T-cell (primary cell): Measurements from ENCODE around the gene ARMC7. TPM values are rescaled to one million over a fixed set of nuclear protein-coding genes. Genes with fewer than 3 reads are reported as not detected.

Source experiments
- ATAC-seq, 4 experiments: fragments of 200-7000 bp in 3 of 4; fragments of 150-1000 bp in 1 of 4; cut with Tn5 transposase; replicated peaks in 1 of 4; 1 replicate in 3 of 4; 2 replicates in 1 of 4; pipeline ENCODE4 v1.10.0; 2021; ENCODE audit warnings: moderate library complexity in 3 of 4, mild to moderate bottlenecking in 2 of 4, moderate number of reproducible peaks in 1 of 4
- CTCF ChIA-PET, 2 donors: fragments of 300-600 bp; sonication (Branson Sonifier 250); formaldehyde crosslinking; loops; one replicate each; lab custom pipeline; 2022; ENCODE audit warnings: antibody characterized with exemption in 2 of 2; lab: Charles Lee
- POLR2A ChIA-PET, 2 donors: fragments of 300-600 bp; sonication (Branson Sonifier 250); formaldehyde crosslinking; loops; one replicate each; lab custom pipeline; 2022; ENCODE audit warnings: antibody characterized with exemption in 2 of 2; lab: Charles Lee
- DNase-seq, 35 experiments: peaks; one replicate each; pipeline versions ENCODE4 v3.0.0 to v3.0.0-alpha.2; 2013 to 2023
- H3K27ac ChIP-seq: one replicate; pipeline ENCODE4 v1.5.1; 2013; ENCODE audit warnings: low read length
- H3K27me3 ChIP-seq, 2 experiments: replicated peaks in 1 of 2; 1 replicate in 1 of 2; 2 replicates in 1 of 2; pipeline versions ENCODE4 v1.6.1 to v1.7.0; 2013; ENCODE audit warnings: low read length in 1 of 2, mixed read lengths in 1 of 2; ENCODE audit not compliant: control insufficient read depth in 2 of 2, insufficient read depth in 2 of 2; ENCODE audit errors: extremely low read depth in 1 of 2
- H3K36me3 ChIP-seq, 2 donors: 1 replicate in 1 of 2; 2 replicates in 1 of 2; pipeline versions ENCODE4 v1.6.1 to v1.7.0; 2013; ENCODE audit warnings: low read length in 1 of 2; ENCODE audit not compliant: control insufficient read depth in 2 of 2, insufficient read depth in 1 of 2; ENCODE audit errors: extremely low read depth in 1 of 2
- H3K4me1 ChIP-seq, 2 experiments: 1 replicate in 1 of 2; 2 replicates in 1 of 2; pipeline versions ENCODE4 v1.6.1 to v1.7.0; 2013; ENCODE audit warnings: low read length in 2 of 2, mixed read lengths in 1 of 2; ENCODE audit not compliant: insufficient read depth in 2 of 2, control insufficient read depth in 1 of 2; ENCODE audit errors: extremely low read depth in 1 of 2
- H3K4me3 ChIP-seq, 2 donors: 1 replicate in 1 of 2; 2 replicates in 1 of 2; pipeline versions ENCODE4 v1.5.1 to v1.7.0; 2013; ENCODE audit warnings: mild to moderate bottlenecking in 2 of 2, low read length in 1 of 2, moderate library complexity in 1 of 2; ENCODE audit not compliant: control insufficient read depth in 1 of 2; ENCODE audit errors: extremely low read depth in 1 of 2
- H3K9me3 ChIP-seq: 2 replicates; pipeline ENCODE4 v1.7.0; 2013
- H3K27ac Mint-ChIP-seq, 2 donors: one replicate each; pipeline ENCODE4 v1.8.0; 2020 to 2021; ENCODE audit warnings: mild to moderate bottlenecking in 2 of 2, mixed read lengths in 2 of 2
- H3K27me3 Mint-ChIP-seq, 2 donors: one replicate each; pipeline ENCODE4 v1.8.0; 2021 to 2022; ENCODE audit warnings: mixed read lengths in 2 of 2
- H3K36me3 Mint-ChIP-seq: one replicate; pipeline ENCODE4 v1.8.0; 2021; ENCODE audit warnings: mixed read lengths
- H3K4me1 Mint-ChIP-seq, 3 donors: one replicate each; pipeline ENCODE4 v1.8.0; 2020 to 2022; ENCODE audit warnings: mixed read lengths in 3 of 3, mild to moderate bottlenecking in 1 of 3
- H3K4me3 Mint-ChIP-seq, 3 donors: one replicate each; pipeline ENCODE4 v1.8.0; 2020 to 2022; ENCODE audit warnings: mild to moderate bottlenecking in 3 of 3, mixed read lengths in 3 of 3, moderate library complexity in 3 of 3
- H3K9me3 Mint-ChIP-seq, 3 donors: one replicate each; pipeline ENCODE4 v1.8.0; 2020 to 2022; ENCODE audit warnings: mixed read lengths in 3 of 3
- WGBS: methylation state at CpG from one replicate; pipeline ENCODE4 v1.1.5; 2013; ENCODE audit warnings: missing lambda C conversion rate; ENCODE audit not compliant: insufficient coverage; 5-methylcytosine and 5-hydroxymethylcytosine counted together
- total RNA-seq, 35 experiments: library from RNA in 6 of 35; stranded (reverse) in 6 of 35; fragments of 120-200 nt in 1 of 35; gene quantifications; one replicate each; pipeline versions ENCODE4 v1.2.1 to v1.2.4 and lab custom pipeline; 2013 to 2026

Gene ARMC7
- total RNA-seq, 5 donors from 2014 or later (not counting 1 experiment from before 2014, with no cell fraction given): 8.9 to 23.9 (median 18.8) TPM

- Mint-ChIP-seq H3K36me3 (peaks cover 25% of the 10 kb centered on the region), H3K4me3 (no peak overlapping the region), H3K27me3 (no peaks in the 10 kb centered on the region), H3K9me3 (no peaks in the 10 kb centered on the region), H3K27ac (peak overlapping the region in 1 of 2 donors; percentile 36), H3K4me1 (peaks cover 16 to 24% (median 23%) of the 10 kb centered on the region in 3 donors)
- H3K36me3 ChIP-seq: peaks cover 15 to 66% of the 10 kb centered on the region in 2 donors
- DNase-seq (no peak), ATAC-seq (no peak)
- H3K27me3 ChIP-seq: no peaks in the 10 kb centered on the region
- no peaks in the 10 kb centered on the region for H3K9me3 ChIP-seq
- no peak overlapping the region for H3K27ac ChIP-seq
- CTCF ChIA-PET: interaction anchor here (0.5 to 1.4 kb wide), 11 partner anchors 9 to 1682 kb away, joined by 3 to 7 read pairs (median 3); partner anchors contain the start of gene SUMO2 (in 1 of the 2)
- H3K4me1 ChIP-seq: peaks cover 0 to 25% of the 10 kb centered on the region in 2 experiments
- POLR2A ChIA-PET: interaction anchor here (0.5 to 0.6 kb wide), 2 partner anchors 13 to 33 kb away, joined by 3 read pairs; no protein-coding TSS in a partner anchor
- WGBS: 85% methylated on average over 2 of the region's 4 CpGs
- no peak overlapping the region for H3K4me3 ChIP-seq
Observed at GRCh38 chr17:75173526-75173925, 63.8 kb downstream of the ARMC7 start.

GRCh38 chr17:75174996-75175395, 65.2 kb downstream of the ARMC7 start:
- H3K36me3 Mint-ChIP-seq: peaks cover 25% of the 10 kb centered on the region
- ChIA-PET POLR2A (no interaction called here), CTCF (interaction anchor here in 1 of 2 donors (1.0 kb wide), 1 partner anchor 61 kb away, joined by 3 read pairs; no protein-coding TSS in a partner anchor)
- H3K36me3 ChIP-seq: peaks cover 15 to 69% of the 10 kb centered on the region in 2 donors
- no peaks in the 10 kb centered on the region for H3K9me3 Mint-ChIP-seq
- H3K4me3 Mint-ChIP-seq: no peak overlapping the region
- peaks cover 5 to 33% of the 10 kb centered on the region in 2 experiments for H3K4me1 ChIP-seq
- H3K4me1 Mint-ChIP-seq: peaks cover 16 to 37% (median 35%) of the 10 kb centered on the region in 3 donors
- no peak overlapping the region for H3K27ac ChIP-seq
- H3K4me3 ChIP-seq: no peak overlapping the region
- no peaks in the 10 kb centered on the region for H3K27me3 Mint-ChIP-seq
- ATAC-seq: no peak
- no peaks in the 10 kb centered on the region for H3K27me3 ChIP-seq
- H3K9me3 ChIP-seq: no peaks in the 10 kb centered on the region
- DNase-seq: no peak
- no CpG with 5 or more reads among the region's 11 CpGs for WGBS
- no peak overlapping the region for H3K27ac Mint-ChIP-seq

- H3K36me3 Mint-ChIP-seq: peaks cover 28% of the 10 kb centered on the region
- no peak overlapping the region for H3K4me3 ChIP-seq
- 80% methylated on average over 2 of the region's 5 CpGs for WGBS
- peaks cover 17 to 39% of the 10 kb centered on the region in 2 experiments for H3K4me1 ChIP-seq
- peak overlapping the region in 1 of 2 donors; percentile 36 for H3K27ac Mint-ChIP-seq
- no peaks in the 10 kb centered on the region for H3K27me3 Mint-ChIP-seq
- DNase-seq: no peak
- no peak for ATAC-seq
- no peaks in the 10 kb centered on the region for H3K27me3 ChIP-seq
- H3K9me3 ChIP-seq: no peaks in the 10 kb centered on the region
- CTCF ChIA-PET: interaction anchor here in 1 of 2 donors (0.7 kb wide), 1 partner anchor 63 kb away, joined by 4 read pairs; no protein-coding TSS in a partner anchor
- POLR2A ChIA-PET: no interaction called here
- no peak overlapping the region for H3K27ac ChIP-seq
- peaks cover 28 to 48% (median 45%) of the 10 kb centered on the region in 3 donors for H3K4me1 Mint-ChIP-seq
- no peaks in the 10 kb centered on the region for H3K9me3 Mint-ChIP-seq
- H3K4me3 Mint-ChIP-seq: no peak overlapping the region
- peaks cover 15 to 71% of the 10 kb centered on the region in 2 donors for H3K36me3 ChIP-seq
Observed at GRCh38 chr17:75176625-75177024, 66.9 kb downstream of the ARMC7 start.

- 100% methylated on average over 2 of the region's 6 CpGs for WGBS
- H3K36me3 ChIP-seq: peaks cover 14 to 62% of the 10 kb centered on the region in 2 donors
Observed at GRCh38 chr17:75178453-75178852, 68.7 kb downstream of the ARMC7 start.

More at GRCh38 chr17:75178453-75178852, 68.7 kb downstream of the ARMC7 start:
- no peak overlapping the region for H3K27ac Mint-ChIP-seq
- H3K4me1 Mint-ChIP-seq: peaks cover 29 to 44% (median 40%) of the 10 kb centered on the region in 3 donors
- H3K27me3 Mint-ChIP-seq: no peaks in the 10 kb centered on the region
- no peak overlapping the region for H3K27ac ChIP-seq
- peaks cover 18% of the 10 kb centered on the region for H3K36me3 Mint-ChIP-seq
- H3K4me3 ChIP-seq: no peak overlapping the region
- no peaks in the 10 kb centered on the region for H3K27me3 ChIP-seq
- POLR2A ChIA-PET: no interaction called here
- ATAC-seq: no peak
- peaks cover 17 to 38% of the 10 kb centered on the region in 2 experiments for H3K4me1 ChIP-seq
- H3K9me3 Mint-ChIP-seq: no peaks in the 10 kb centered on the region
- CTCF ChIA-PET: interaction anchor here (0.7 kb wide), 2 partner anchors 9 to 13 kb away, joined by 3 to 7 read pairs; no protein-coding TSS in a partner anchor
- no peaks in the 10 kb centered on the region for H3K9me3 ChIP-seq
- H3K4me3 Mint-ChIP-seq: no peak overlapping the region
- no peak for DNase-seq

Other genes starting within 250 kb of the ARMC7 start
- gene FDXR, start 237.0 kb upstream of the ARMC7 start, total RNA-seq: 10 to 100 TPM in 3 of 5 donors, 1 to 10 TPM in 2; 4.2 to 20.7 (median 15.3) TPM
- gene FADS6, start 216.3 kb upstream of the ARMC7 start, total RNA-seq: not detected
- gene USH1G, start 186.7 kb upstream of the ARMC7 start, total RNA-seq: not detected
- gene OTOP2, start 185.7 kb upstream of the ARMC7 start, total RNA-seq: not detected
- gene OTOP3, start 174.1 kb upstream of the ARMC7 start, total RNA-seq: not detected
- gene HID1, start 137.2 kb upstream of the ARMC7 start, total RNA-seq: 10 to 100 TPM; 12.7 to 21.0 (median 14.5) TPM
- under 1 TPM in 4 of 5 donors, not detected in 1; 0.12 to 0.29 (median 0.19) TPM for gene CDR2L, start 122.3 kb upstream of the ARMC7 start, total RNA-seq
- gene MRPL58, start 97.3 kb upstream of the ARMC7 start, total RNA-seq: 10 to 100 TPM; 15.6 to 30.6 (median 26.6) TPM
- 100 to 1,000 TPM; 115 to 170 (median 139) TPM for gene ATP5PD, start 63.0 kb upstream of the ARMC7 start, total RNA-seq
- gene KCTD2, start 62.7 kb upstream of the ARMC7 start, total RNA-seq: 10 to 100 TPM; 22.0 to 32.8 (median 29.0) TPM
- gene SLC16A5, start 22.0 kb upstream of the ARMC7 start, total RNA-seq: 10 to 100 TPM in 4 of 5 donors, 1 to 10 TPM in 1; 9.1 to 24.3 (median 16.8) TPM
- 10 to 100 TPM; 21.5 to 88.8 (median 70.1) TPM for gene NT5C, start 21.8 kb downstream of the ARMC7 start, total RNA-seq
- gene JPT1, start 44.5 kb downstream of the ARMC7 start, total RNA-seq: 10 to 100 TPM; 28.3 to 55.8 (median 45.4) TPM
- 100 to 1,000 TPM; 239 to 284 (median 269) TPM for gene SUMO2, start 73.0 kb downstream of the ARMC7 start, total RNA-seq
- 100 to 1,000 TPM in 3 of 5 donors, 10 to 100 TPM in 2; 56.2 to 128 (median 106) TPM for gene NUP85, start 95.7 kb downstream of the ARMC7 start, total RNA-seq
- 100 to 1,000 TPM in 3 of 5 donors, 10 to 100 TPM in 2; 78.1 to 118 (median 102) TPM for gene GGA3, start 151.6 kb downstream of the ARMC7 start, total RNA-seq
- 10 to 100 TPM; 29.8 to 39.4 (median 33.6) TPM for gene MRPS7, start 151.9 kb downstream of the ARMC7 start, total RNA-seq
- 10 to 100 TPM; 27.1 to 45.6 (median 39.2) TPM for gene MIF4GD, start 161.3 kb downstream of the ARMC7 start, total RNA-seq
- gene SLC25A19, start 179.5 kb downstream of the ARMC7 start, total RNA-seq: 10 to 100 TPM; 12.4 to 30.1 (median 25.9) TPM